ENCODE results near the gene RNF220. TPM values are rescaled to one million over a fixed set of nuclear protein-coding genes. Genes with fewer than 3 reads are reported as not detected.

The RNF220 gene
- total RNA-seq, 2 donors from 2014 or later = 85.4 to 124 TPM

DNA sequence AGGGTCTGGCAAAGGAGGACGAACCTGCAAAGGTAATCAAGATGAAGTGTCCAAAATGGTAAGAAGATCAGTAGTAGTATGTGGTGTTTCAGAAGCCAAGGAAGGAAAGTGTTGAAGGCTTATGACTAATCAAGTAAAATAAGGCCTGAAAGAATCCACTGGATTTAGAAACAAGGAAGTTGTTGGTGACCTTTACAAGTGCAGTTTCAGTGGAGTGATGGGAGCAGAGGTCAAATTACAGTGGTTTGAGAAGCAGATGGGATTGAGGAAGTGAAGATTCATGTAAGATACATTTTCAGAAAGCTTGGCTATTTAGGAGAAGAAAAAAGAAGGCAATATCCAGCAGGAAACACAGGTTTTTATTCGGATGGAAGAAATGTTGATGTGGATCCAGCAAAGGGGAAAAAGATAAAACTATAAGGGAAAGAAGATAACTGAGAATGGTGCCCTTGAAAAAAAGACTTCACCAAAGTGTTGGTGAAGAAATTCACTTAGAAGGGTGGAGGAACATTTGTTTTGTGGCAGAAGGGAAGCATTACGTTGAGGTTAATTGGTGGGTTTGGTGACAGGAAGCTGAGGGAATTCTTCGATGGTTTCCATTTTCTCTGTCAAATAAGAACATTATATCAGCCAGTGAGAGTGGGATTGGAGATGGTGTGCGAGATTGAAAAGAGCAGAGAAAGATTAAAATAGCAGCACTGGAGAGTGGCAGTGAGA lies 271.6 kb downstream of the RNF220 start:
- ATAC-seq = no peak
- no peaks in the 10 kb centered on the region for H3K9me3 ChIP-seq
- no peak overlapping the region for H3K4me3 ChIP-seq
- no peaks in the 10 kb centered on the region for H3K27me3 ChIP-seq
- whole genome bisulfite sequencing, 2 donors = 53 to 57% methylated on average over 5 of the region's 5 CpGs
- intact Hi-C loops (cut with DNase I) = no loop called here
- H3K4me1 ChIP-seq = peaks cover 40% of the 10 kb centered on the region
- DNase-seq = peak in 1 of 4 donors; percentile 36
- H3K27ac ChIP-seq = peak overlapping the region; percentile 53 to 67 (median 56)
- TF ChIP-seq, protein P1, sequence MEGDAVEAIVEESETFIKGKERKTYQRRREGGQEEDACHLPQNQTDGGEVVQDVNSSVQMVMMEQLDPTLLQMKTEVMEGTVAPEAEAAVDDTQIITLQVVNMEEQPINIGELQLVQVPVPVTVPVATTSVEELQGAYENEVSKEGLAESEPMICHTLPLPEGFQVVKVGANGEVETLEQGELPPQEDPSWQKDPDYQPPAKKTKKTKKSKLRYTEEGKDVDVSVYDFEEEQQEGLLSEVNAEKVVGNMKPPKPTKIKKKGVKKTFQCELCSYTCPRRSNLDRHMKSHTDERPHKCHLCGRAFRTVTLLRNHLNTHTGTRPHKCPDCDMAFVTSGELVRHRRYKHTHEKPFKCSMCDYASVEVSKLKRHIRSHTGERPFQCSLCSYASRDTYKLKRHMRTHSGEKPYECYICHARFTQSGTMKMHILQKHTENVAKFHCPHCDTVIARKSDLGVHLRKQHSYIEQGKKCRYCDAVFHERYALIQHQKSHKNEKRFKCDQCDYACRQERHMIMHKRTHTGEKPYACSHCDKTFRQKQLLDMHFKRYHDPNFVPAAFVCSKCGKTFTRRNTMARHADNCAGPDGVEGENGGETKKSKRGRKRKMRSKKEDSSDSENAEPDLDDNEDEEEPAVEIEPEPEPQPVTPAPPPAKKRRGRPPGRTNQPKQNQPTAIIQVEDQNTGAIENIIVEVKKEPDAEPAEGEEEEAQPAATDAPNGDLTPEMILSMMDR (IDR thresholded peaks at IDR 0.05) = no peak
- no peak for TF ChIP-seq POLR2A (IDR thresholded peaks at IDR 0.05)
- H3K36me3 ChIP-seq (replicated peaks in 1 of 2; ENCODE audit: insufficient read depth in 1 of 2, low read depth in 2 of 2) = no peaks in the 10 kb centered on the region

DNA sequence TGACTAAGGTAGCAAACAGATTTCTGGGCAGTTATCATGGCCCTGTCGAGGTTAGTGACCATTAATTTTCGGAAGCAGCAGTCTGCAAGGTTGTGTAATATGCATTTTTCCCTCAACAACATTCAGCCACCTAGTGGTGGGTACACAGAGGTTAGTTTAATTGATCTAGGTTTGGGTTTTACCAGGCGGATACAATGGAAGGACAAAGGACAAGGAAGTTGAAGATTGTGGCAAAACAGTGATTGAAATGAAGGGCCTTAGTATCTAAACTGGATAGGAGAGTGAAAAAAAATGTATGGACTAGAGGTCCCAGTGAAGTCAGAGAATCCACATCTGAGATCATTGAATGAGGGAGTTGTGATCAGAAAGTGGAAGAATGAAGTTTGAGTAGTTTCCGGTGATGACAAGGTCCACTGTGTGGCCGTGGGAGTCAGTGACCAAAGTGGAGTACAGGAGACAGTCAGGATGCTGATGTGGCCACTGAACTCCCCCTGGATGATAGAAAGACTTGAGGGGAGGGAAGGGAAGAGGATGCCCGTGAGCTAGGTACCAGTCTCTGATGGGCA lies 272.2 kb downstream of the RNF220 start:
- ATAC-seq (no peak), DNase-seq (peak in 1 of 4 donors; percentile 59)
- WGBS, 2 donors = 40 to 41% methylated on average over 6 of the region's 6 CpGs
- H3K4me1 ChIP-seq = peaks cover 40% of the 10 kb centered on the region
- intact Hi-C loops (cut with DNase I) = no loop called here
- H3K9me3 ChIP-seq = no peaks in the 10 kb centered on the region
- no peak overlapping the region for H3K4me3 ChIP-seq
- H3K27ac ChIP-seq = peak overlapping the region; percentile 53 to 67 (median 56)
- H3K36me3 ChIP-seq (replicated peaks in 1 of 2; ENCODE audit: insufficient read depth in 1 of 2, low read depth in 2 of 2) = no peaks in the 10 kb centered on the region
- no peaks in the 10 kb centered on the region for H3K27me3 ChIP-seq
- no peak for TF ChIP-seq POLR2A (IDR thresholded peaks at IDR 0.05)
- TF ChIP-seq, protein P1 (IDR thresholded peaks at IDR 0.05) = peak in 6 of 7 experiments; percentile 42 to 90 (median 78)

DNA sequence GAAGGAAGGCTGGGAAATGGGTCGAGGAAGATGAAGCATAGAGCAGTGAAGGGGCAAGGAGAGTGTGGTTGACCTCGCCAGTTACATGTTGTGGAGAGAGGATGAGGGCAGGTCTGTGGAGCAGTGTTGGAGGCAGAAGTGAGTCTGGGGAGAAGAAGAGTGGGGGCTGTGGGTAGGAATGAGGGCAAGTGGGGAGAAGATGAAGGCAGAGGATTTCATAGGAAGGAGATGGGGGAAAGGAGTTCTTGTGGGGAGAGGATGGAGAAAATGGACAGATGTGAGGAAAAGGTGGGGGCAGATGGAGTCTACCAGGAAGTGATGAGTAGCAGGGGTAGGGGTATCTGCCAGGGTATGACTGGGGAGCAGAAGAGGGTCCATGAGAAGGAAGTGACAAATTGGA lies 273.1 kb downstream of the RNF220 start:
- Histone ChIP-seq H3K27ac (no peak overlapping the region), H3K36me3 (replicated peaks in 1 of 2; ENCODE audit: insufficient read depth in 1 of 2, low read depth in 2 of 2) (no peaks in the 10 kb centered on the region), H3K4me3 (no peak overlapping the region), H3K9me3 (no peaks in the 10 kb centered on the region), H3K27me3 (no peaks in the 10 kb centered on the region), H3K4me1 (peaks cover 33% of the 10 kb centered on the region)
- ATAC-seq (no peak), DNase-seq (no peak)
- 46 to 60% methylated on average over 2 of the region's 2 CpGs for WGBS, 2 donors
- TF ChIP-seq, protein P1 (IDR thresholded peaks at IDR 0.05) = no peak
- intact Hi-C loops (cut with DNase I) = no loop called here

DNA sequence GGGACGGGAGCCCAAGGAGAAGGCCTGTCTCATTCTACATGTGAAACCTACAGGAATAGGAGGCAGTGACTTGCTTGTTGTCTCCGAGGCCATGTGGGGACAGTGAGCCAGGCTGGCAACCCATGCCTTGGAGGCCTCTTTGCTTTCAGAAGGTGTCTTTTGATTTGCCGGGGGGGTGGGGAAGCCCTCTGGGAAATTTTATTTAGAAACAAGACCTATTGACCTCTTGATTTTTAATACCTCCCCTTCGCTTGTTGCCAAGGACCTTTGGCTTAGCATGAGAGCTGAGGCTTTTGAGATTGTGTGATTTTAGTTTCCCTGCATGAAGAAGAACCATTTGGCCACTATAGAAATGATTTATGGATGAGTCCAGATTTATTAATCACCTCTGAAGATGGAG lies 273.6 kb downstream of the RNF220 start:
- Histone ChIP-seq H3K27ac (no peak overlapping the region), H3K36me3 (replicated peaks in 1 of 2; ENCODE audit: insufficient read depth in 1 of 2, low read depth in 2 of 2) (no peaks in the 10 kb centered on the region), H3K9me3 (no peaks in the 10 kb centered on the region), H3K4me3 (no peak overlapping the region), H3K4me1 (peaks cover 28% of the 10 kb centered on the region), H3K27me3 (no peaks in the 10 kb centered on the region)
- TF ChIP-seq, protein P1 (IDR thresholded peaks at IDR 0.05) = no peak
- TF ChIP-seq POLR2A (IDR thresholded peaks at IDR 0.05) = no peak
- no peak for ATAC-seq
- intact Hi-C loops (cut with DNase I) = no loop called here
- no peak for DNase-seq
- 70 to 78% methylated on average over 4 of the region's 4 CpGs for WGBS, 2 donors

DNA sequence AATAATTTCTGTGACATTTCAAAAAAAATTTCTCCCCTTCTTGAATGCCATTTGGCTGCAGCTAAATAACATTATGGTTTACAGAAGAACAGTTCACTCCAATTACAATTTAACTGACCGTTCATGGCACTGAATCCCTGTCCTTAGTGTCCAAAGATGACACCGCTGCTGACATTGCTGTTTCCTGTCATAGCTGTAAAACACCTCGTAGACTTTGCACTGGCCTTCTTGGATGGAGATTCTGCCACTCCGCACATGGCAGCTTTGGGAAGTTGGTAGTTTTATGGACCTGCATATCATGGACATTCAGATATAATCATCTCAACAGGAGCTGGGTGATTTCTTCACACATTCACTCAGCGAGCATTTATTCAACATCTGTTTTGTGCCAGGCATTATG lies 274.4 kb downstream of the RNF220 start:
- H3K9me3 ChIP-seq = no peaks in the 10 kb centered on the region
- H3K36me3 ChIP-seq (replicated peaks in 1 of 2; ENCODE audit: insufficient read depth in 1 of 2, low read depth in 2 of 2) = no peaks in the 10 kb centered on the region
- 90 to 91% methylated on average over 5 of the region's 5 CpGs for WGBS, 2 donors
- TF ChIP-seq POLR2A (IDR thresholded peaks at IDR 0.05) = no peak
- TF ChIP-seq, protein P1 (IDR thresholded peaks at IDR 0.05) = no peak
- no peaks in the 10 kb centered on the region for H3K27me3 ChIP-seq
- intact Hi-C loops (cut with DNase I) = no loop called here
- no peak for ATAC-seq
- H3K4me1 ChIP-seq = peaks cover 27% of the 10 kb centered on the region
- no peak for DNase-seq
- no peak overlapping the region for H3K27ac ChIP-seq
- H3K4me3 ChIP-seq = no peak overlapping the region

Measured in body of pancreas (tissue), 4 donors.